NCI-H1694 (cell line): Measurements from ENCODE around the gene CIAO3.
A peak's percentile ranks its signal among the peaks of the same experiment; 100 is the strongest.

Experiments used
- DNase-seq: peaks from one replicate; lab custom pipeline; 2025; lab: John Stamatoyannopoulos, UW

Gene CIAO3

DNA sequence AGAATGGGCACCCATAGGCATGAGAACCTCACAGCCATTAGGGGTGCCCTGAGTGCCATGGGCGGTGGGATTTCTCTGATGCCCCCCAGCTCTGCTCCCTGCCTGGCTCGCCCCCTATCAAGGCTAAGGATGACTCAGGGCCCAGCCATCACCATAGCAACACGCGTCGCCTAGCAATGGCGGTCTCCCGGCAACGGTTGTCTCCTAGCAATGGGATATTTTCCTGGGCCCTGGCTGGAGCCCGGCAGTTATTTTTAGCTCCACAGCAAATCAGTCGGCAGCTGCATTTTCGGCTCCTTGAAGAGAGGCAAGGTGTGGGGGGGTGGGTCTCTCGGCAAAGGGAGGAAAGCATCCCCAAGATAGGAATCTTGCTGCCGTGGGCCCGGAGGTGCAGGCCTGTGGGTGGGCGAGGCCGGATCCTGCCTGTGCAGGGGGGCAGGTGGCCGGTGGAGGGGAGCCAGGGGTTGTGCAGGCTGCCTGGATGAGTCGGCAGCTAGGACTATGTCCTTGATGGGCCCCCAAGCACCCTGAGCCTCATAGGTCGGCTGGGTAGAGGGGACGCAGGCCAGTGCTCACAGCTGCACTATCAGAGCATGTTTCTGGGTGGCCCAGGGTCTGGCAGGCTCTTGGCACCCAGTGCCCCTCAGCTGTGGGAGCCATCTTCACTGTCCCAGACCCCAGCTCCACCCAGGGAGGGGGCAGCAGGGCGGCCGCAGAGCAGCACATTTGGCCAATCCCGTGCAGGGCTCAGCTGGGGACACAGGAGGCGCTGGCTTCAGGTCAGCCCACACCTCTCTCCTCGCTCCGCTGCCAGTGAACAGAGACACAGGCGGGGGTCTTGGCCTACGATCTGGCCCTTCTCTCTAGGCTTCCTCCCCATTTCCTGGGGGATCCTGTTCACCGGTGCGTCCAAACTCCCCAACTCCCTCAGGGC lies 31.0 kb downstream of the CIAO3 start:
- DNase-seq = peak; percentile 85

DNA sequence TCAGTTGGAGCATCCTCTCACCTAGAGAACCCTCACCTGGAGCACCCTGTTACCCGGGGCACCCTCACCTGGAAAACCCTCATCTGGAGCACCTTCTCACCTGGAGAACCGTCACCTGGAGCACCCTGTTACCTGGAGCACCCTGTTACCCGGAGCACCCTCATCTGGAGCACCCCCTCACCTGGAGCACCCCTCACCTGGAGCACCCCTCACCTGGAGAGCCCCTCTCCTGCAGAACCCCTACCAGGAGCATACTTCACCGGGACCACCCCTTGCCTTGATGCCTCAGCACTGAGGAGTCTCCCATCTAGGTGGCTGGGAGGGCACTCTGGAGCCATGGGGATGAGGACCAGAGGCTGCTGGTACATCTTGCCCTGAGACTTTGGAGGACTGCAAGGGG lies 31.8 kb downstream of the CIAO3 start:
- no peak for DNase-seq

DNA sequence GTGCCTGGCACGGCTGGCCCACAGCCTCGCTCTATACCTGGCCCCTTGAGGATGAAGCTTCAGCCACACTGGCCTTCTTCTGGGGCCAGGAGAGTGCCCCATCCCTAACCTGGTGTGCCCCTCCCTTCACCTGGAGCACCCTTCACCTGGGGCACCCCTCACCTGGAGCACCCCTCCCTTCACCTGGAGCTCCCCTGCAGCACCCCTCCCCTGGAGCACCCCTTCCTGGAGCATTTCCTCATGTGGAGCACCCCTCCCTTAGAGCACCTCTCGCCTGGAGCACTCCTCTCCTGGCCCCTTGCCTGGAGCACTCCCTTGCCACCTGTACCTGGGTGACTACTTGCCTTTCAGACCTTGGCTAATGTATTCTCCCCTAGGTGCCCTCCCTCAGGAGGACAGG lies 32.8 kb downstream of the CIAO3 start:
- no peak for DNase-seq

DNA sequence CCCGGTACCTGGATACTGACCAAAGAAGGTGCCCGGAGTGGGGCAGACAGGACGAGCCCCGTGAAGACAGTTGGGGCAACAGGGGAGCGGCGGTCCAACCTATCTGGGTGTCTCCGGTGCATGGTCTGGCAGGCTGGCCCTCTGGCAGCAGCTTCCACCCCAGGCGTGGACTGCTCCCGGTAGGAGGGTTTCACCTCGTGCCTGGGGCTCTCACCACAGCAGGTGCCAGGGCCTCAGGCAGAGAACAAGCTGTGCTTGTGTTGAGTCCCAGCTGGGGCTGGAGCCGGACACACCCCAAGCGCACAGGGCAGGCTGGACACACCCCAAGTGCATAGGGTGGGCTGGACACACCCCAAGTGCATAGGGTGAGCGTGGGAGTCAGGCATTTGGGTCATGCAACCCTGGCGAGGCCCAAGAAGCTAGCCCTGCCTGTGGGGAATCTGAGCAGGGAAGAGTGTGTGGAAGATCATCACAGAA lies 33.7 kb downstream of the CIAO3 start:
- DNase-seq = no peak

DNA sequence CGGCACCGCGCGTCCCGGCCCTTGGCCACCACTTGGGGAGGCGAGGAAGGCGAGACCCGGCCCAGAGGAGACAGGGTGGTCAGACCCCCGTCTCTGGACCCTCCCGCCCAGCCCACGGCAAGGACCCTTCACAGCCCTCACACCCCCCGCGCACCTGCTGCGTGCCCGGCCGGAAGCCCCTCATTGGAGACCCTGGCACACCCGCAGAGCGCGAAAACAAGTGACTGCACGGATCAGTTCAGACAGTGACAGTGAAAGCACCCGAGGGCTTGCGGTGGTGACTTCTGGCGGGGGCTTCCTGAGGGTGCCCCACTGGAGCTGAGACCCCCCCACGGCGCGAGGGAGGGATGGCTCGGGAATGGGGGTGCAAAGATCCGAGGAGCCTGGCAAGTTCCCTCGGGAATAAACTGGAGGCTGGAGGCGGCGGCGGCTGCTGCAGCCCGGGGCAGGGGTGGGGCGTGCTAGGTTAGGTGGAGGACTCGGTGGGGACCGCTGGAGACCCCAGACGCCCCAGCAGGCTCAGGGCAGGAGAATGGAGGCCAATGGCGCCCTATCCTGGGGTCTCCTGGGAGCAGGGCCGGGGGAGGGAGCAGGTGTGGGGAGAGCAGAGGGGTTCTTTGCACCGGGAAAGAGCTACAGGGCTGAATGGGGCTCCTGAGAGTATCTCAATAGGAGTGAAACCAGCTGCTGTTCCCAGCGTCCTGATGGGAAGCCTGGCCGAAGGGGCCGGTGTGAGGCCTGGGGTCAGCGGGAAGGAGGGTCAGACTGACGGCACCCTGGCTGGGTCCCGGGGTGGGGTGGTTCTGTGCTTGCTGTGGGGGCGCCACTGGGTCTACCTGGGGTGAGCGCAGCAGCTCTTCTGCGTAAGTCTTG lies 34.4 kb downstream of the CIAO3 start:
- no peak for DNase-seq

DNA sequence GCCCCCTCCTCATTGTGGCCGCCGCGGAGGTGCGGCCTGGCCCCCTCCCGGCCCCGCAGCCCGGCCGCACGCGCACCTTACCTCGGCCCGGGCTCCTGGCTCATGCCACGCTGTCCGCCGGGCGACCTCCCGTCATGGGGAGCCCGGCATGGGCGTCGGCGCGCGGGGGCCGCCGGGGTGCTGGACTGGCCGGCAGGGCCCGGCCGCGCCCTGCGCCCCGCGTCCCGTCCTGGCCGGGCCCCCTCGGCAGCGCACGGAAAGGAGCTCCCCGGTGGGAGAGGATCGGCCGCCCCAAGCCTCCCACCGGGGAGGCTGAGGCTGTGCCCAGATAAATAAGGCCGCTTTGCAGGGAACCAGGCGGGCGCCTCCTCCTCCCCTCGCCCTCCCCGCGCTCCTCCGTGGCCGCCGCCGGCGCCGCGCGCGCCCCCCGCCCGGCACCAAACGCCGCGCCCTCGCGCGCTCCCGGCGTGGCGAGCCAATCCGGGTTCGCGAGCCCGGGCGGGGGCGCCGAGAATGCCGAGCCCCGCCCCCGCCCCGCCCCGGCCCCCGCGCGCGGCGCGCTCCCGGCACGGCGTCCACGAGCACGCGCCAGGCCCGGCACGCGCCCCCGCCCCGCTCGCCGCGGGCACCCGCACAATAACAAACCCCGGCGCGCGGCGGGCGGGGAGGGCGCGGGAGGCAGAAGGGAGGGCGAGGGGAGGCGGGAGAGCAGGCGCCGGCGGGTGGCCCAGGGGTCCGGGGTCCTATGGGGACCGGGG lies 35.2 kb downstream of the CIAO3 start, which contains the start of gene FBXL16:
FBXL16 (minus strand) TSS at position 371 of the 758 bp plus-strand sequence. CDS start 8,396 bp downstream, outside the sequence.
- no peak for DNase-seq

DNA sequence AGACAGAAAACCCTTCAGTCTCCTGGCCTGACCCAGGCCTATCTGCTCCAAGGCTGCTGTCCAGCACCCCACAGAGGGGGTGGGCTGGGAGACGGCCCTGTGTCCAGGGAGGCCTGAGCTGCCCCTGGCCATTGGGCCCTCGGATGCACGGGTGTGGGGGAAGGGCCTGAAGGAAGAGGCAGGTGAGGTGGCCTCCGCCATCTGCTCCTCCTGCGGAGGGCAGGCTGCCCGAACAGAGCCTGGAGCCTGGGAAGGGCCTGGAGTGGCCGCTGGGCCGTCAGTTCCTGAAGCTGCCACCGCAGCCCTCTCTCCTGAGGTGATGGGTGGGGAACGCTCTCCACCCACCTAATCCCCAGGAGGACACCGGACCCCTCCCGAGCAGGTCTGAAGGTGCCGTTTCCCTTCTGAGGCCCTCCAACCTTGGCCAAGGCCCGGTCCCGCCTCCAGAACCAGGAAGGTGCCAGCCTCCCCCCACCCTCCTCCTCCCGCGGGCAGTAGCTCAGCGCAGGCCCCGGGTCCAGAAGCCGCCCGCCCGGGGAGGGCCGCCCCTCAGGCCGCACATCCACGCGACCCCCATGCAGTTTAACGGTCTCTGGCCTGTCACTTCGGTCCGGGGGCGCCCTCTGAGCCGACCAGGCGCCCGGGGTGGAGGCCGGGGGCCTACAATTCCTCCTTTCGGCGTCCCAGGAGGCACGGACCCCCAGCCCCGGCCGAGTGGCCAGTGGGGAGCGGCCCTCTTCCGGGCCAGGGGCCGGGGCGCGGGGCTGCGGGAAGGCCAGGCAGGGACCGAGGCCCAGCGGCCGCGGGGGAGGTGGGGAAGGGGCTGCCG lies 36.0 kb downstream of the CIAO3 start:
- no peak for DNase-seq

DNA sequence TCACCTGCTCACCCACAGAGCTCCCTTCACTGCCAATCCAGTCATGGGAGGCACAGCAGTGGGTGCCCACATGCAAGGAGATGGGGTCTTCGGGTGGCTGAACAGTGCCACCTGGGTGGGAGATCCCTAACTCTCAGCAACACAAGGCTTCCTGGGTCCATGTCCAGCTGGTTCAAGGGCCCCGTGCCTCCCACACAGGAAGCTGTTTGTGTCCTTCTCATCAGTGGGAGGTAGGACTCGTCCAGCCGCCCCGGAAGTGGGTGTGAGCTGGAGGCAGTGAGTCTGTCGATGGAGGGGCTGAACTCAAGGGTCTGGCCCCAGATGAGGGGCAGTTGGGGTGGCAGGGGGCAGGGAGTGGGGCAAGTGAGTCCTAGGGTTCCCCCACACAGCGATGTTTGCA lies 36.8 kb downstream of the CIAO3 start:
- DNase-seq = no peak

DNA sequence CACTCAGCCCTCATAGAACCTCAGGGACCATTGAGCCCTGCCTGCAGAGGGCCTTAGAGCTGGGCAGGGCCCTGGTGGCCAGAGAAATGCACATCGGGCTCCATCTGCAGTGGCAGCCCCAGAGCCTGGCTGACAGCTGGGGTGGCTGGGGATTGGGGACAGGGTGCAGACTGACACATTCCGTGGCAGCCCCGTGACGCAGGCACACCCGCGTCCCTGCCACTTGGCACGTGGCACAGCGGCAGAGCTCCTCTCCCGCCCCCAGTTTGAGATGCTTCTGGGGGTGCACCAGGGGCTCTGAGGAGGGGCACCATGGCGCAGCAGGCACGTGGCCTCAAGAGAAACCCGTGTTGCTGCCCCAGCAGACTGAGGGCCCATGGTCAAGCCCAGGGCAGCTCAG lies 37.4 kb downstream of the CIAO3 start:
- DNase-seq = no peak

DNA sequence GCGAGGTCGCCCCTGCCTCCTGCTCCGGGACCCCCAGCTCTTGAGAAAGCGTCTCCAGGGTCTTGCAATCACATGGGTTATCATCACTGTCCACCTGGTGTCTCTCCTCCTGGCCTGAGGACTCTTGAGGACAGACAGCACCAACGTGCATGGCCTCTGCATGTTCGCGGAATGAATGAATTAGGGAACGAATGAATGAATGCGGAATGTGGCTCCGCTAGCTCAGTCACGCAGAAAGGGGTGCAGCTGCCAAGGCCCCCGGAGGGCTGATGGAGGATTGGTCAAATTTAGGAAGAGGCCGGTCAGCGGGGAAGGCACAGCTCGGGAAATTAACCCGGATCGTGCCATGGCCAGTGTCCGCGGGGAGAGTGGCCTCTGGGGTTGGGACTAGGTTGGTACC lies 38.5 kb downstream of the CIAO3 start:
- no peak for DNase-seq

DNA sequence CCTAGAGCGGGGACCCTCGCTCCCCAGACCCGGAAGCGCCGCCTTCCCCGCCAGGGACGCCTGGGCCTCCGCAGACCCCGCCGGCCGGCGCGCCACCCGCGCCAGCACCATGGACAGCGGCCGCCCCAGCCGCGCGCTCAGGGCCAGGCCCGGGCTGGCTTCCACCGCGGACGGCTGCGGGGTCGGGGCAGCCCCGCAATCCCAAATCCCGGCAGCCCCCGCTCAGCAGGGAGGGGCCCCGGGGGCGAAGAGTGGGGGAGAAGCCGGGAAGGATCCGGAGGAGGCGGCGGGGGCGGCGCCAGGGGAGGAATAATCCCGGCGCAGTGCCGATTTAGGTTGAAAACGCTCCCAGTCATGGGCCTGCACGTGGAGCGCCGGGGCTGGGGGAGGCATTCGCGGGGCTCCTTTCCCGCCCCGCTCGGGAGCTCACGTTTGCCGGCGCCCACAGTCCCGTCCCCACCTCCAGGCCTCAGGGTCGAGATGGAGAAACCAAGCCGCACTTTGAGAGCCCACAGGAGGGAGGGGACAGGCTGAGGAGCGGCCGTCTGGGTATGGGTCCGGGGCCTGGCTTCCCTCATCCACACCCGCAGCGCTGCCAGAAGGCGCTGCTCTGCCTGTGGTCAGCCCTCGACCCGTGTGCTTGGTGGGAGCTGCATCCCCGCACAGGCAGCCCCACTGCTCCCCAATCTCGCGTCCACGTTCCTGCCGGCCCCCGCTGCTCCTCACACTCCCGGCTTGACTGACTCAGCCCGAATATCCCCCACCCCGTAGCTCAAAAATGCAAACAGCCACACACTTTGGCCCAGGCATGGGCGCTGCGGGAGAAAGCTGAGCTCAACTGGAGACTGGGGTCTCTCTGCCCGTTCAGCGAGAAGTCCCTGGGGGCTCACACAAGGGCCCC lies 39.9 kb downstream of the CIAO3 start:
- DNase-seq = no peak

DNA sequence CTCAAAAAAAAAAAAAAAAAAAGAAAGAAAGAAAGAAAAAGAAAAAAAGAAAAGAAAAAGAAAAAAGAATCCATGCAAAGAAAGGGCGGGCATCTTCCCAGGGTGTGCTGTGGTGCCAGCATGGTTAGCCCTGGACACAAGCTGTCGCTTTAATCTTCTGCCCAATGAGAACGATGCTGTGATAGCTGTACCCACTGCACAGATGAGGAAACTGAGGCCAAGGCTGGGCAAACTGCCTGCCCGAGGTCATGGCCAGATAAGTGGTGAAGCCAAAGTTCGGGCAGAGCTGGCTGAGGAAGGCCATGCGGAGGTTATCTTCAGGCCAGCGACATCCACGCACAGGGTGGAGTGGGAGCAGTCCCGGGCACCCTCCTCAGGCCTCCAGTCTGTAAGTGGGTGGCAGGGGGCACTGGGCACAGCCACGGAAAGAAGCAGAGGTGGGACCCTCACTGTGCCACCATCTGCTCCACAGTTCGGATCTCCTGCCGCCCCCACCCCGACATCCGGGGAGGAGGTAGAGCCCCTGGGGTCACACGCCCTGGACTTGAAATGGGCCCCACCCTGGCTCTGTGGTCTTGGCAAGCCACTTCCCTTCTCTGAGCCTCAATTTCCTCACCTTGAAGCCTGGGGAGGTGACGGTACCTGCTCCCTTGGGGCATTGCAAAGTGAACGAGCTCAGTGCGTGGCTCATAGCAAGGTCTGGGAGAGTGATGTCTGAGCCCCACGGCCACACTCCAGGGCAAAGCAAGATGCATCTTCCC lies 41.7 kb downstream of the CIAO3 start:
- no peak for DNase-seq

DNA sequence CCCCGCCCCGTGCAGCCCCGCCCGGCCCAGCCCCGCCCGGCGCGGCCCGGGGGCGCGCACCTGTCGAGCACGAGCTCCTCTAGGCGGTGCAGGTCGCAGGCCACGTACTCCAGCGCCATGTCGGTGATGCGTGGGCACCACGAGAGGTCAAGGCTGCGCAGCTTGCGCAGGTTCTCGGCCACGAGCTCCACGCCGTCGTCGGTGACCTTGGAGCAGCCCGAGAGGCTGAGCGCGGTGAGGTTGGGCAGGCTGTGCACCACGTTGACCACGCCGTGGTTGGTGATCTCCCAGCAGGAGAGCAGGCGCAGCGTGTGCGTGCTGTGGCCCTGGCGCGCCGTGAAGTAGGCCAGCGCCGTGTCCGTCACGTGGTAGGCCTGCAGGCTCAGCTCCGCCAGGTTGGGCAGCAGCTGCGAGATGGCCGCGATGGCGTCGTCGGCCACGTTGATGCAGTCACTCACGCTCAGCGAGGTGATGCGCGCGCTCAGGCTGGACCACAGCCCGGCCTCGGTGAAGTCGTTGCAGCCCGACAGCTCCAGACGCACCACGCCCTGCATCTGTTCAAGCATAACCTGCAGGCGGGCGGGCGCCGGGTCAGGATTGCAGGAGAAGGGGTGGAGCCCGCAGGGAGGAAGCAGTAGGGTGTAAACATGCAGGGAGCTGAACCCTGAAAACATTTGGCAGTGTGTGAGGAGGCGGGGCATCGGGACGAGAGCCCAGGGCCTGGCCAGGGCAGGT lies 45.3 kb downstream of the CIAO3 start:
- no peak for DNase-seq

DNA sequence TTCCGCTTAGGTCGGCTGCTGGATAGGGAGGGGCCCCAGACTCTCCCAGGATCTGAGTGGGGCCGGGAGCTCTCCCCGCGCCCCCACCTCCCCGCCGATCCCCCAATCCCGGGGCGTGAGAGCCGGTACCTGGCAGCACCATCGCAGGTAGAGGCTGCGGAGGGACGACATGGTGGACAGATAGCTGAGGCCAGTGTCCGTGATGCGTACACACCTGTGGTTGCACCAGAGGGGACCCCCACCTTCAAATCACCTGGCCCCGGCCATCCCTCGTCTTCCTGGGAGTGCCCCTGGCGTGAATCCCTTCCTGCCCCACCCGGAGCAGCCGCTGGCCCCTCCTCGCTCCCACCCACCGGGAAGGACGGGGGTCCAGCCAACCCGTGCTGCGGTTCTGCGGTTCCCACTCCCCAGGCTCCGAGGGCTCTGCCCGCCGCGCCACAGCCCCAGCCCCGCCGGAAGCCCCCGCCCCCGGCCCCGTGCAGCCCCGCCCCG lies 45.9 kb downstream of the CIAO3 start:
- DNase-seq = no peak

DNA sequence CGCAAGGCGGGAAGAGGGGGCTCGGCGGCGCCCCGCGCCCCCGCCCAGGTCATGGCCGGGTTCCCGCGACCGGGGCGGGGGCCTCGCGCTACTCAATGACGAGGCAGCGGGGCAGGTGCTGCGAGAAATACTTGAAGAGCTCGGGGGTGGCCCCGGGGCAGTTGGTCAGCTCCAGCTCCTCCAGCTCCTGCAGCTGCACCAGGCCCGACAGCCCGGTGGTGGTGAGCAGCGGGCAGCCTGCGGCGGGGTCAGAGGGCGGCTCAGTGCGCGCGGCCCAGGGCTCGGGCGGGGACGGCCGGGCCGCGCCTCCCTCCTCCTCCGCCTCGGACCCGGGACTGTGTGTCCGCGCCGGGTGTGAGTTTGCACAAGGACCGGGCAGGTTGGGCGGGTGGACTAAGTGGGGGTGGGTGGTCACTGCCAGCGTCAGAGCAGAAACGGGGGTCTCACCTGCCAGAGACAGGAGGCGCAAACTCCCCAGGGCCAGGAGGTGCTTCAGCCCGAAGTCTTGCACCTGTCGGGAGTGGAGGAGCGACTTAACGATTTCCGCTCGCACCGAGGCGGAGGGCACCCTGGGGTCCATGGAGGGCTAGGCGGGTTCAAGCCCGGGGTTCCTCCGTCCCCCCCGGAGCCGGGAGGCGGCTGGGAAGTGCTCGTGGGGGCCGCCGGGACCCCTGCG lies 46.5 kb downstream of the CIAO3 start:
- no peak for DNase-seq

DNA sequence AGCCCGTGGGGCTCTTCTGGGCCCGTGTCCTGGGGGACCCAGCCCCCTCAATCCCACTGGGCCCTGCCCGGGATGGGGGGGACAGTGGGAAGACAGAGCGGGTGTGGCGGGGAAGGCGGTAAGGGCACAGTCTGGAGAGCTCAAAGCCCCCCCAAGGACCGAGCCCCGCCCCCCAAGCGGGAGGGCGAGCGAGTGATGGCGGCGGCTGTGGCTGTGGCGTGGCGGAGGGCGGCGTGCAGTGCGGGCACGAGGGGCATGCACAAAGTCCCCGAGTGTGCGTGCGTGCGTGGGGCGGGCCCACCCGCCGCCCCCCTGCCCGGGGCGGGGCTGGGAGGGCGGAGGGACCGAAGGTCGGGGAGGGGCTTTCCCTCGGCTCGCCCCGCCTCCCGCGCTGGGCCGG lies 47.0 kb downstream of the CIAO3 start:
- DNase-seq = no peak

DNA sequence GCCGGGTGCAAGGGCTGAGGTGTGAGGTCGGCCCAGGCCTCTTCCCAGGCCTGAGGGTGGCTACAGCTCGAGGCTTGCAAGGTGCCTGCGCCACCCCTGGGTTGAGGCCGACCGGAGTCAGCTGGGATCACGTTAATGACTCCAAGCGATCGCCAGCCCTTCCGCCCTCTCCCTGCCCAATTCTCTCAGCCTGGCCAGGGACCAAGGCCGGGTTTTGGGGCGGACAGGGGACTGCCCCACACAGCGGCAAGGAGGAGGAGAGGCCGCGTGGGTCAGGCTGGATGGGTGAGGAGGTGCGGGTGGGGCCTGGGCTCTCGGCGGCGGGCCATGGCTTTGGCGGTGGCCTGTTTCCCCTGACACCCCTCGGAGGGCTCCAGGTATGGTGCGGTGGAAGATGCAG lies 47.4 kb downstream of the CIAO3 start:
- no peak for DNase-seq
